Measurements from ENCODE around the gene INF2. TPM values are rescaled to one million over a fixed set of nuclear protein-coding genes. Genes with fewer than 3 reads are reported as not detected.
"Not testable (repeated sequence)": the region's sequence is repeated elsewhere in the genome, so short reads cannot be mapped to it uniquely, and the experiment has no call there.

The INF2 gene
- polyA plus RNA-seq, 2 donors: 26.6 to 41.9 TPM

GRCh38 chr14:104723651-104724406, 34.4 kb downstream of the INF2 start, which contains the start of gene ADSS1:
Gene ADSS1, plus strand, starts transcription at chr14:104724229. Its CDS starts 42 bp downstream, at chr14:104724271.
- 1% methylated on average over 63 to 82 of the region's 82 CpGs for WGBS, 2 donors
- Histone ChIP-seq H3K27me3 (ENCODE audit: control insufficient read depth in 1 of 2, insufficient read depth in 2 of 2, low read length in 2 of 2) (no peaks in the 10 kb centered on the region), H3K4me1 (ENCODE audit: control insufficient read depth in 2 of 2, insufficient read depth in 2 of 2, low read length in 1 of 2) (peaks cover 0 to 17% of the 10 kb centered on the region in 2 donors), H3K4me3 (ENCODE audit: low read depth in 1 of 2, low read length in 2 of 2) (peak within 1 kb of the TSS; percentile 60 to 77), H3K36me3 (ENCODE audit: control insufficient read depth in 2 of 2, insufficient read depth in 2 of 2, low read length in 1 of 2) (peaks cover 0 to 8% of the 10 kb centered on the region in 2 donors), H3K9me3 (ENCODE audit: control insufficient read depth in 2 of 2, insufficient read depth in 1 of 2, low read depth in 1 of 2, low read length in 1 of 2) (no peaks in the 10 kb centered on the region), H3K27ac (ENCODE audit: low read depth in 2 of 2, low read length in 1 of 2) (peak within 1 kb of the TSS; percentile 17 to 68)

GRCh38 chr14:104724407-104724980, 35.1 kb downstream of the INF2 start:
- Histone ChIP-seq H3K27ac (ENCODE audit: low read depth in 2 of 2, low read length in 1 of 2) (peak overlapping the region in 1 of 2 donors; percentile 68), H3K4me3 (ENCODE audit: low read depth in 1 of 2, low read length in 2 of 2) (peak overlapping the region; percentile 60 to 77), H3K36me3 (ENCODE audit: control insufficient read depth in 2 of 2, insufficient read depth in 2 of 2, low read length in 1 of 2) (peaks cover 0 to 2% of the 10 kb centered on the region in 2 donors), H3K4me1 (ENCODE audit: control insufficient read depth in 2 of 2, insufficient read depth in 2 of 2, low read length in 1 of 2) (peaks cover 0 to 17% of the 10 kb centered on the region in 2 donors), H3K27me3 (ENCODE audit: control insufficient read depth in 1 of 2, insufficient read depth in 2 of 2, low read length in 2 of 2) (no peaks in the 10 kb centered on the region), H3K9me3 (ENCODE audit: control insufficient read depth in 2 of 2, insufficient read depth in 1 of 2, low read depth in 1 of 2, low read length in 1 of 2) (no peaks in the 10 kb centered on the region)
- 4 to 6% methylated on average over 12 to 27 of the region's 27 CpGs for WGBS, 2 donors

- Histone ChIP-seq H3K4me1 (ENCODE audit: control insufficient read depth in 2 of 2, insufficient read depth in 2 of 2, low read length in 1 of 2) (peaks cover 0 to 17% of the 10 kb centered on the region in 2 donors), H3K27me3 (ENCODE audit: control insufficient read depth in 1 of 2, insufficient read depth in 2 of 2, low read length in 2 of 2) (no peaks in the 10 kb centered on the region), H3K36me3 (ENCODE audit: control insufficient read depth in 2 of 2, insufficient read depth in 2 of 2, low read length in 1 of 2) (no peaks in the 10 kb centered on the region), H3K27ac (ENCODE audit: low read depth in 2 of 2, low read length in 1 of 2) (peak overlapping the region in 1 of 2 donors; percentile 2), H3K4me3 (ENCODE audit: low read depth in 1 of 2, low read length in 2 of 2) (peak overlapping the region; percentile 60 to 77), H3K9me3 (ENCODE audit: control insufficient read depth in 2 of 2, insufficient read depth in 1 of 2, low read depth in 1 of 2, low read length in 1 of 2) (no peaks in the 10 kb centered on the region)
- 38 to 42% methylated on average over 24 of the region's 24 CpGs for WGBS, 2 donors
Measured at GRCh38 chr14:104724981-104725771, 35.8 kb downstream of the INF2 start.

- H3K4me3 ChIP-seq (ENCODE audit: low read depth in 1 of 2, low read length in 2 of 2): no peak overlapping the region
- no peaks in the 10 kb centered on the region for H3K36me3 ChIP-seq (ENCODE audit: control insufficient read depth in 2 of 2, insufficient read depth in 2 of 2, low read length in 1 of 2)
- no peak overlapping the region for H3K27ac ChIP-seq (ENCODE audit: low read depth in 2 of 2, low read length in 1 of 2)
- WGBS, 2 donors: 76 to 78% methylated on average over 25 of the region's 25 CpGs
- H3K27me3 ChIP-seq (ENCODE audit: control insufficient read depth in 1 of 2, insufficient read depth in 2 of 2, low read length in 2 of 2): no peaks in the 10 kb centered on the region
- no peaks in the 10 kb centered on the region for H3K9me3 ChIP-seq (ENCODE audit: control insufficient read depth in 2 of 2, insufficient read depth in 1 of 2, low read depth in 1 of 2, low read length in 1 of 2)
- peaks cover 0 to 17% of the 10 kb centered on the region in 2 donors for H3K4me1 ChIP-seq (ENCODE audit: control insufficient read depth in 2 of 2, insufficient read depth in 2 of 2, low read length in 1 of 2)
Measured at GRCh38 chr14:104725772-104726548, 36.5 kb downstream of the INF2 start.

- 70 to 74% methylated on average over 18 to 21 of the region's 21 CpGs for WGBS, 2 donors
Measured at GRCh38 chr14:104726600-104727451, 37.4 kb downstream of the INF2 start.

GRCh38 chr14:104728631-104729030, 39.2 kb downstream of the INF2 start:
- 89 to 91% methylated on average over 17 of the region's 17 CpGs for whole genome bisulfite sequencing, 2 donors
- Histone ChIP-seq H3K36me3 (ENCODE audit: control insufficient read depth in 2 of 2, insufficient read depth in 2 of 2, low read length in 1 of 2) (no peaks in the 10 kb centered on the region), H3K27ac (ENCODE audit: low read depth in 2 of 2, low read length in 1 of 2) (no peak overlapping the region), H3K9me3 (ENCODE audit: control insufficient read depth in 2 of 2, insufficient read depth in 1 of 2, low read depth in 1 of 2, low read length in 1 of 2) (no peaks in the 10 kb centered on the region), H3K4me1 (ENCODE audit: control insufficient read depth in 2 of 2, insufficient read depth in 2 of 2, low read length in 1 of 2) (peaks cover 5 to 27% of the 10 kb centered on the region in 2 donors), H3K4me3 (ENCODE audit: low read depth in 1 of 2, low read length in 2 of 2) (no peak overlapping the region), H3K27me3 (ENCODE audit: control insufficient read depth in 1 of 2, insufficient read depth in 2 of 2, low read length in 2 of 2) (no peaks in the 10 kb centered on the region)

More at GRCh38 chr14:104726600-104727451, 37.4 kb downstream of the INF2 start:
- Histone ChIP-seq H3K36me3 (ENCODE audit: control insufficient read depth in 2 of 2, insufficient read depth in 2 of 2, low read length in 1 of 2) (no peaks in the 10 kb centered on the region), H3K4me1 (ENCODE audit: control insufficient read depth in 2 of 2, insufficient read depth in 2 of 2, low read length in 1 of 2) (peaks cover 0 to 17% of the 10 kb centered on the region in 2 donors), H3K27me3 (ENCODE audit: control insufficient read depth in 1 of 2, insufficient read depth in 2 of 2, low read length in 2 of 2) (no peaks in the 10 kb centered on the region), H3K9me3 (ENCODE audit: control insufficient read depth in 2 of 2, insufficient read depth in 1 of 2, low read depth in 1 of 2, low read length in 1 of 2) (no peaks in the 10 kb centered on the region), H3K27ac (ENCODE audit: low read depth in 2 of 2, low read length in 1 of 2) (no peak overlapping the region), H3K4me3 (ENCODE audit: low read depth in 1 of 2, low read length in 2 of 2) (no peak overlapping the region)

- H3K27ac ChIP-seq (ENCODE audit: low read depth in 2 of 2, low read length in 1 of 2); H3K9me3 ChIP-seq (ENCODE audit: control insufficient read depth in 2 of 2, insufficient read depth in 1 of 2, low read depth in 1 of 2, low read length in 1 of 2); H3K4me3 ChIP-seq (ENCODE audit: low read depth in 1 of 2, low read length in 2 of 2); H3K27me3 ChIP-seq (ENCODE audit: control insufficient read depth in 1 of 2, insufficient read depth in 2 of 2, low read length in 2 of 2); H3K36me3 ChIP-seq (ENCODE audit: control insufficient read depth in 2 of 2, insufficient read depth in 2 of 2, low read length in 1 of 2): not testable (repeated sequence)
- 94 to 96% methylated on average over 31 to 72 of the region's 73 CpGs for WGBS, 2 donors
- peaks cover 5 to 34% of the 10 kb centered on the region in 2 donors for H3K4me1 ChIP-seq (ENCODE audit: control insufficient read depth in 2 of 2, insufficient read depth in 2 of 2, low read length in 1 of 2)
Measured at GRCh38 chr14:104729176-104729834, 39.9 kb downstream of the INF2 start.

GRCh38 chr14:104729835-104730181, 40.4 kb downstream of the INF2 start:
- WGBS, 2 donors: 72 to 92% methylated on average over 5 to 16 of the region's 16 CpGs
- Histone ChIP-seq H3K27ac (ENCODE audit: low read depth in 2 of 2, low read length in 1 of 2) (no peak overlapping the region), H3K4me3 (ENCODE audit: low read depth in 1 of 2, low read length in 2 of 2) (no peak overlapping the region), H3K36me3 (ENCODE audit: control insufficient read depth in 2 of 2, insufficient read depth in 2 of 2, low read length in 1 of 2) (no peaks in the 10 kb centered on the region), H3K9me3 (ENCODE audit: control insufficient read depth in 2 of 2, insufficient read depth in 1 of 2, low read depth in 1 of 2, low read length in 1 of 2) (no peaks in the 10 kb centered on the region), H3K4me1 (ENCODE audit: control insufficient read depth in 2 of 2, insufficient read depth in 2 of 2, low read length in 1 of 2) (peaks cover 5 to 29% of the 10 kb centered on the region in 2 donors), H3K27me3 (ENCODE audit: control insufficient read depth in 1 of 2, insufficient read depth in 2 of 2, low read length in 2 of 2) (no peaks in the 10 kb centered on the region)

Measured in esophagus (tissue), 2 donors.